Skin epidermis (tissue), 12 donors: Measurements from ENCODE around the gene FOXK2.

ENCODE experiments used
- H3K27ac ChIP-seq, 21 experiments: fragments of 200-600 bp; sonication (generic) in 11 of 21; one replicate each; pipeline ENCODE4 v1.5.0; 2020; ENCODE audit warnings: mild to moderate bottlenecking in 3 of 21, inconsistent platforms in 2 of 21, moderate library complexity in 2 of 21
- H3K4me3 ChIP-seq, 7 experiments: fragments of 200-600 bp; sonication (generic) in 2 of 7; one replicate each; pipeline ENCODE4 v1.5.0; 2020; ENCODE audit warnings: inconsistent platforms in 2 of 7, mild to moderate bottlenecking in 2 of 7, moderate library complexity in 1 of 7

FOXK2 gene

DNA sequence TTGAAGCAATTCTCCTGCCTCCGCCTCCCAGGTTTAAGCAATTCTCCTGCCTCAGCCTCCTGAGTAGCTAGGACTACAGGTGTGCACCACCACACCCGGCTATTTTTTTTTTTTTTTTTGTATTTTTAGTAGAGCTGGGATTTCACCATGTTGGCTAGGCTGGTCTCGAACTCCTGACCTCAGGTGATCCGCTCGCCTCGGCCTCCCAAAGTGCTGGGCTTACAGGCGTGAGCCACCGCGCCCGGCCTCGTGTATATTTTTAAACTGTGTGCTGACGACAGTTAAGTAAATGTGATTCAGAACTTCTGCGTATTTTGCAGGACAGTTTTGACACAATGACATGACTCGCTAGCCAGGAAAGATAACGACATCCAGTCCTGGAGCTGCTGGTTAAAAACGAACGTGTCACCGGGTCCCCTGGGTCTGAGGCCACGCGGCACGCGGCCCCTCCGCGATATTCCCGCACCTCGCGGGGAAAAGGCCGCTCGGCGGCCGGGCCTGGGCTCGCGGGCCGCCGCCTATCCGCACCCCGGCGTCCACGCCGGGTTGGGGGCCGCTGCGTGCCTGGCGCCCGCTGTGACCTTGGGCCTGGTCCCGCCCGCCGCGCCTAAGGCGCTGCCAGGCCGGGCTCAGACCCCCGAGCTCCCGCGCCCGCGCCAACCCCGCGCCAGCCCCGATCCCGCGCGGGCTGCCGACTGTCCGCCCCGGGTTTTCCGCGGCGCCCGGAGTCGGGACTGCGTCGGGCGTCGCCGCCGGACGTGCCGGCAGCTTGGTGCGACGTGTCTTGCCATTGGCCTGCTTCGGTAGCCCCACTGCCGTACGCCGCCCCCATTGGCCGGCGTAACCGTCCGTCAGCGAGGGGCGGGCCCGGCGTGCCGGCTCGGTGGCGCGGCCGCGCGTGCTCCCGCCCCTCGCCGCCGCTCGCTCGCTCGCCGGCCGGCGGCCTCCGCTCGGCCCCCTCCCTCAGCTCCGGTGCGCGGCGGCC is at the start of gene FOXK2:
Gene FOXK2, plus strand, starts transcription at position 907 of the 985 bp plus-strand sequence. CDS start 157 bp downstream, outside the sequence.
- Histone ChIP-seq H3K27ac (peak within 1 kb of the TSS; percentile 68 to 99 (median 94)), H3K4me3 (peak within 1 kb of the TSS; percentile 75 to 95 (median 91))

- no peak overlapping the region for H3K27ac ChIP-seq
These were observed 49.5 kb upstream of the FOXK2 start for GRCh38 chr17:82470065-82470464.

DNA sequence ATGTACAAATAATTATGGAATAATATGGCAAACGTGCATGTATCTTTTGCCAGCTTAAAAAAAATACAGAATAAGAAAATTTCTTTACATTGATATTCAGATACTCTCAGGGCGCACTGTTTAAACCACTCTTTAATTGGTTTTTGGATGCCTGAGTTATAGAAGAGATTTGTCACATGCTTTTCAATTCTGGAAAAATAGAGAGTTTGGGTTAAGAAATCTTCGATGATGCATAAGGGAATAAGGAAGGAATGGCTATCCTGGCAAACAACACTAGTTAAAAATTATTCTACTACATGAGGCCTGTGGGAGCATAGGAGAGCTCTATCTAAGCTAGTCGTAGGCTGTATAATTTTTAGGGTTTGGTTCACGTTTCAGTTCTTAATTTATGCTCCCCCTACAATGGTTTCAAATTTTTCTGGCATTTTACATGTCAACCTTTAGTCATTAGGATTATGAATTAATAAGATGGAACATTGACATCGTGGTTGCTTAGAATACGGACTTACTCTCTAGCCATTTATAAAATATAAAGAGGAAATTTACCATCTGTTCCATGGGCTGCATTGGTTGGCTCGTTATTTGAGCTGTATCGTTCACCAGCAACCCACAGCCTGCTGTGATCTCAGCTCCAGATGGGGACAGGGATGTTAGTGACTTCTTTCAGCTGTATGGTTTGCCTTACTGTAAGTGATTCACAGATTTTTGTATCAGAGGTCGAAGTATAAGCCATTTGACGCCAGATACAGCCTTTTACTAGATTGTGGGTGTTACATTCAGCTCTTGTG is 45.1 kb upstream of the FOXK2 start:
- Histone ChIP-seq H3K4me3 (no peak overlapping the region), H3K27ac (no peak overlapping the region)

More at GRCh38 chr17:82470065-82470464, 49.5 kb upstream of the FOXK2 start:
- no peak overlapping the region for H3K4me3 ChIP-seq

DNA sequence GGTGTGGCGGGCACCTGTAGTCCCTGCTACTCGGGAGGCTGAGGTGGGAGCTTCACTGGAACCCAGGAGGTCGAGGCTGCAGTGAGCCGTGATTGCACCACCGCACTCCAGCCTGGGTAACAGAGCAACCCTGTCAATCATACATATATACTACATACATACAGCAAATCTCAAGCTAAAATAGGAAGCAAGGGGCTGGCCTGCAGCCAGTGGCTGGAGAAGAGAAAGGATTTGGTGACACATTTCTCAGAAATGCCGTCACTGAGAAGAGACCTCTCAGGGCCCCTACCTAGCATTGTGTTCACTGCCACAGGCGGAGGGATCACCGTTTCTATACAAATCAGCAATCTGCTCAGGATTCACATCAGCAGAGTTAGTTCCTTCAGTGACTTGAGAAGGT is 44.1 kb upstream of the FOXK2 start:
- H3K4me3 ChIP-seq: no peak overlapping the region
- no peak overlapping the region for H3K27ac ChIP-seq

DNA sequence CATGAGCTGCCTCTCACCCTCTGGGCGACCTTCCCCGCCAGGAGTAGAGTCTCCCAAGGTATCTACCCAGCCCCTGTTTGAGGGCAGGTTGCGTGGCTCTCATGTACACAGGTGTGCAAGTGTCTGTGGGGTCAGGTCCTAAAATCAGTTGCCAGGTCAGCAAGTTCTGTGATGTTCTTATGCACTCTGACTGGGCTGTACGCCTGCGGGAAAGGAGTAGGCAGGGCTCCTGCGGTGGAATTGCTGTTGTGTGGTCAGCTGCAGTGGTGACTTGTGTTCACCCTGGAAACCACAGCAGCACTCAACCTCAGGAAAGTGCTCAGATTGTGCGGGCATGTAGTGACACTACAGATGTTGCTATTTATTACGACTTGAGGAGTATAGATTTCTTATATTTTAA is 41.6 kb upstream of the FOXK2 start:
- H3K4me3 ChIP-seq: no peak overlapping the region
- H3K27ac ChIP-seq: no peak overlapping the region

GRCh38 chr17:82479602-82480001 is 39.9 kb upstream of the FOXK2 start:
- no peak overlapping the region for H3K4me3 ChIP-seq
- H3K27ac ChIP-seq: peak overlapping the region in 2 of 21 experiments; percentile 10 to 36

- peak overlapping the region in 2 of 21 experiments; percentile 9 to 36 for H3K27ac ChIP-seq
- H3K4me3 ChIP-seq: no peak overlapping the region
These were observed 39.2 kb upstream of the FOXK2 start for GRCh38 chr17:82480318-82480717.

DNA sequence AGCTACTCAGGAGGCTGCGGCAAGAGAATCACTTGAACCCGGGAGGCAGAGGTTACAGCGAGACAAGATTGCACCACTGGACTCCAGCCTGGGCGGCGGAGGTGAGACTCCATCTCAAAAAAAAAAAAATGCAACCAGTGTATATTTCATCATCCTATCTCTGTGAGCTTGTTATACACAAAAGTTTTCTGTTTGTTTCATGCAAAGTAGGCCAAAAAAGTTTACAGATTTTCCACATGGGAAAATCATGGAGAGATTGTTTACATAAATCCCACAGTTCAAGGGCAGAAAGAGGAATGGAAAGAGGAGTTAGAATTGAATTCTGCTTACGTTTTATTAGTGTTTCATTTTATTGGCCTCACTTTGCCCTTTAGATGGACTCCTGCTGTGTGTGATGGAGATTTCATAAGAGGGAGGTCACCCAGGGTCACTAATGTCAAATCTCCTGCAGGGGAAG is 36.3 kb upstream of the FOXK2 start:
- Histone ChIP-seq H3K27ac (no peak overlapping the region), H3K4me3 (no peak overlapping the region)

GRCh38 chr17:82483836-82484235 is 35.7 kb upstream of the FOXK2 start:
- no peak overlapping the region for H3K27ac ChIP-seq

DNA sequence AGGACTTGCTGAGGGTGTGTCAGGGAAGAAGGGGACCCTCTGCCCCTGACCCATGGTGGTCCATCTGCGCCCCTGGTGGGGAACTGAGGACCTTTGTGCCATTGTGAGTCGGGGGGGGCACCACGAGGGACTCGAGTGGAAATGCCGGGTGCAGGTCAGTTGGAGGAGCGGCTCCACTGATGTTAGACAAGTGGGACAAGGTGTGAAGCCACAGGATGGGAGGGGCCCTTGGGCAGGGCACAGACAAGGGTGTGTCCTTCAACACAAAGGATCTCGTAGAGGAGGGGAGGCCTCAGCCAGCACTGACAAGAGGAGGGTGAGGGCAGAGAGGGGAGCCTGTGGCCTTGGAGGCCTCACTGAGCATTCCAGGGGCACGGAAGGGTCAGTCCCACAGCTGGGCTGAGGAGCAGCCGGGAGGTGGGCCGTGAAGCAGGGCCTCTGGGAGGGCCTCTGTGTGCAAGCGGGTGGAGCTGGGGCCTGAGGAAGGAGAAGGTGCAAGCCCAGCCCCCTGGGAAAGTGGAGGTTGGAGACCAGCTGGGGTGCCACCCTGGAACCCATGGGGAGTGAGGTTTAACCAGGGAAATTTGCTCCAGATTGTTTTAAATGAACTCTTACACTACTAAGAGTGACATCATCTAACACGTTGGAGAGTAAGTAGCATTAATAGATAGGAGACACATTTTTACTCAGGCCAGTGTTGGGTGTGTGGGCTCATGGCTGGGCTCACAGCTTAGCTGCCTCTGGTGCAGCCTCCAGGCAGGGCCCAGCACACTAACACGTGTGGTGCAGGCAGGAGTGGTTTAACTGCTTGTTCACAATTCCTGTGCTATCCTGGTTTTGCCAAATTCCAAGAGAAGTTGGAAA is 33.1 kb upstream of the FOXK2 start:
- Histone ChIP-seq H3K27ac (peak overlapping the region in 10 of 21 experiments; percentile 9 to 64 (median 46)), H3K4me3 (no peak overlapping the region)

More at GRCh38 chr17:82483836-82484235, 35.7 kb upstream of the FOXK2 start:
- no peak overlapping the region for H3K4me3 ChIP-seq

DNA sequence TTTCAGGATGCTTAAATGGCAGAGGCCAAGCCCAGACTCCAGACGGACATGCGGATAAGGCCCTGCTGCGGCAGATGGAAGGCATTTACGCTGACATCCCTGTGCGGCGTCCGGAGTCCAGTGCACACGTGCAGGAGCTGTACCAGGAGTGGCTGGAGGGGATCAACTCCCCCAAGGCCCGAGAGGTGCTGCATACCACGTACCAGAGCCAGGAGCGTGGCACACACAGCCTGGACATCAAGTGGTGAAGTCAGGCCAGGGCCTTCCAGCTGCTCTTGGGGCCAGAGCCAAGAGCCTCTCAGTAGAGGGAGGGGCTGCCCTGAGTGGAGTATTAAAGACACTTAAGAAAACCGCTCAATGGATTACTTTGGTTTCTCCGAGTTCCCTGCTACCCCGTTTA is 31.6 kb upstream of the FOXK2 start:
- Histone ChIP-seq H3K4me3 (no peak overlapping the region), H3K27ac (peak overlapping the region in 4 of 21 experiments; percentile 9 to 64 (median 36))

- peak overlapping the region in 8 of 21 experiments; percentile 28 to 78 (median 54) for H3K27ac ChIP-seq
- no peak overlapping the region for H3K4me3 ChIP-seq
These were observed 30.4 kb upstream of the FOXK2 start for GRCh38 chr17:82489117-82489516.

- H3K27ac ChIP-seq: peak overlapping the region in 5 of 21 experiments; percentile 28 to 78 (median 53)
- no peak overlapping the region for H3K4me3 ChIP-seq
These were observed 29.6 kb upstream of the FOXK2 start for GRCh38 chr17:82489851-82490511.

GRCh38 chr17:82490512-82491195 is 28.9 kb upstream of the FOXK2 start:
- H3K27ac ChIP-seq: peak overlapping the region in 1 of 21 experiments; percentile 15

GRCh38 chr17:82491196-82491530 is 28.4 kb upstream of the FOXK2 start:
- Histone ChIP-seq H3K27ac (peak overlapping the region in 1 of 21 experiments; percentile 15), H3K4me3 (no peak overlapping the region)

More at GRCh38 chr17:82490512-82491195, 28.9 kb upstream of the FOXK2 start:
- H3K4me3 ChIP-seq: no peak overlapping the region

- Histone ChIP-seq H3K27ac (no peak overlapping the region), H3K4me3 (no peak overlapping the region)
These were observed 28.0 kb upstream of the FOXK2 start for GRCh38 chr17:82491533-82491932.

- no peak overlapping the region for H3K4me3 ChIP-seq
- peak overlapping the region in 9 of 21 experiments; percentile 21 to 59 (median 32) for H3K27ac ChIP-seq
These were observed 26.8 kb upstream of the FOXK2 start for GRCh38 chr17:82492643-82493225.
